Hematopoietic multipotent progenitor cell treated with erythropoietin and hydrocortisone succinate and interleukin-3 and kit ligand, for 6 days (in vitro differentiated cells): Measurements from ENCODE around the gene C10orf67.
A peak's percentile ranks its signal among the peaks of the same experiment; 100 is the strongest.
"Not testable (repeated sequence)": the region's sequence is repeated elsewhere in the genome, so short reads cannot be mapped to it uniquely, and the experiment has no call there.

Experiments used
- DNase-seq: peaks from one replicate; pipeline ENCODE4 v3.0.0-alpha.2; 2015

C10orf67 gene

GRCh38 chr10:23322082-23322481 lies 22.5 kb downstream of the C10orf67 start:
- DNase-seq = no peak

DNA sequence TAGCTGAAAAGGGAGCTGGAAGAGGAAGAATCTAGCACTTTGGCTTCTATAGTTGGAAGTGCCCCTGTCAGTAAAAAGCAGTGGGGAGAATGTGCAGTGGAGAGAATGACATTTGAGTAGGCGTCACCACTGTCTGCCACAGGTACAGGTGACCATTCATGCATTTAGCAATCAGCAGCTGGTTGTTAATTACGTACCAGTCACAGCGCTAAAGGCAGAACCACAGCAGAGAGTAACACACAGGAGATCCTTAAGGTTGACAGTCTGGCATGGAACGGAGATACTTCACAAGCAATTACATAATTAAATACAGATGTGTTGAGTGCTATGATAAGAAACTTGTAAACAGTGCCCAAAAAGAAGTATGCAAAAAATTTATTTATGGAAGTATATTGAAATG lies 24.8 kb downstream of the C10orf67 start:
- DNase-seq = no peak

DNA sequence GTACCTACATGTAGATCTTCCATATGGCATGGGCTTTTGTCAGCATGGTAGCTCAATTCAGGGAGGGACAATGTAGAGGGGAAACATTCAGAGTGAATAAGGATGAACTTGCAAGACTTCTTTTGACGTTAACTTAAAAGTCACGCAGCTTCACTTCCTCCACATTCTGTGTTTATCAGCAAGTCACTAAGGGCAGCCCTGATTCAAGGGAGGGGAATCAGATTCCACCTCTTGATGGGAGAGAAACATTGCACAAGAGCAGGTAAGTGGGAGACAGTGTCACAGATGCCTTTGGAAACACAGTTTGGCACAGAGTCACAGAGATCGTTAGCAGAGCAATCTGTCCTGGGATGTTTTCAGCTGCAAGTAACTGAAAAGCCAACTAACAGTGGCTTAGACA lies 26.2 kb downstream of the C10orf67 start:
- no peak for DNase-seq

- no peak for DNase-seq
Observed at GRCh38 chr10:23317416-23317815, 27.2 kb downstream of the C10orf67 start.

DNA sequence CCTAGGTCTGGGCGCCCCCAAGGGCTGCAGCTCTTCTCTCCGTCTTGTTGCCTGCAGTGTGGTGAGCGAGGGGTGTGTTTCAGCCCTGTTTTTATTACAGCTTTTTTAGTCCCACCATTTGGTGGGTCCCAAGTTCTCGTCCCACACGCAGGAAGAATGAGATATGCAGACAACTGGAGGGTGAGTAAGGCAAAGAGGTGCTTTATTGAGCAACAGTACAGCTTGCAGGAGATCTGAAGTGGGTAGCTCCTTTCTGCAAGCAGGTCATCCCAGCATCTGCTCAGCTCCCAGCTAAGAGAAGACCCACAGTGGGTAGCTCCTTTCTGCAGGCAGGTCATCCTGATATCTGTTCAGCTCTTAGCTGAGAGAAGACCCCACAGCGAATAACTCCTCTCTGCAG lies 28.2 kb downstream of the C10orf67 start:
- DNase-seq = no peak

DNA sequence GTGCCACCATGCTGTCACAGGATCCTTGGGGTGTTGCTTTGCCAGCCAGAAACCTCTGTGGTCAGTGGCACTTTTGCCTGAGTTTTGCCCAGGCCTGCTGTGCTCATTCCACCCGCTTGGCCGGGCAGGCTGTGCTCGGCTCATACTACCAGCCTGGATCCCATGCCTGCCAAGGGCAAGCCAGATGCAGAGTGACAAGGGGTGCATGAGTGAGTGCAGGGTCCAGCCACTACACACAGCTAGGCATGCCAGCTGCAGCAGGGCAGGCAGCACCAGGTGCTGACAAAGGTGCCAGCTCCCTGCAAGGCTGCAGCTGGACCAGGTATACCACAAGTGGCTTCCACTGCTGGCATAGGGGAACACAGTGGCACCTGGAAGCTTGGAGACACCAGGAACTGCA lies 28.6 kb downstream of the C10orf67 start:
- DNase-seq = no peak

DNA sequence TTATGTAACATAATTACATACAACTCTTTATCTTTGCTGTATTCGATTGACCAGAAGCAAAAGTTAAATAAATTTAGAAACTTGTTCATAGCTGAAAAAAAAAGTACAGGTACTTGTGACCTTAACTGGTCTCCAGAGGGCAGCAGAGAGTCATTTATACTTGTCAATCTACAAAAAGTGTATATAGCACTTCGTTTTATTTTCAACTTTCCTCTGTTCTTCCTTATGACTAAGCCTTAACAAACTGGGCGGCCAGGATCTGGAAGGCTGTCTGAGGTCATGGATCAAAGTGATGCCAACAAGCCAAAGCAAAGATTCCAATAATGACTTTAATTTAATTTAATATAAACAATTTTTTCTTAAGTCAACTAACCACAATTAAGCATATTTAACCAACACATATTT lies 29.8 kb downstream of the C10orf67 start:
- DNase-seq = peak; percentile 89

DNA sequence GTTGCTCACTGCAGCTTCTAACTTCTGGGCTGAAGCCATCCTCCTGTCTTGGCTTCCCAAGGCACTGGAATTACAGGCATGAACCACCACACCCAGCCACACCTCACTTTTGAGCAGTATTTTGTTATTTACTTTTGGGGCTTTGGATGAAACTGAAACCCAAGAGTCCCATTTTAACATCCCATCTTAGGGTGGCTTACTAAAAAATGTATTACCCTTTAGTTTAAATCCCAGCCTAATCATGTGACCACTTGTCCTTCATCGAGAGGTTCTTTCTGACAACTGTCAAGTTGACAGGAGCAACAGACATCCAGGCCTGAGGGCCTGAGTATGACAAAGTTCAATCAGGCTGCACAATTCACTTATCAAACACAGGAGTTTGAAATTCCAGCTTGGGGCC lies 33.6 kb downstream of the C10orf67 start:
- DNase-seq = no peak

GRCh38 chr10:23310404-23310803 lies 34.2 kb downstream of the C10orf67 start:
- DNase-seq = no peak

DNA sequence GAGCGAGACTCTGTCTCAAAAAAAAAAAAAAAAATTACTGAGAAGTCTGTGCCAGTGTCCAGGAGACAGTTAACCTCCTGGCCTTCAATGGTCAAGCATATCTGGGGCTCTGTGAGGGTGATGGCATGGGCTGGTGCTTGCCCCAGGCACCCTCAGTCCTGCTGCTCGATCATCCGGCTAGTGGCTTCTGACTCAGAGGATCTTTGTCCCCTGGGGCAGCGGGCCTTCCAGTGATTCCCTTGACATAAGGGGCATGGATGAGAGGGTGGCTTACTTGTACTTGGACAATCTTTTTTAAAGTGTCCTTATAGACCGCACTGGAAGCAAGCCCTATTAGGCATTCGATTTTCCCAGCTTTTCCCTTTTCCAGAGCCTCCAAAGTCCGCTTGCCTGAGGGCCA lies 44.6 kb downstream of the C10orf67 start:
- not testable (repeated sequence) for DNase-seq

DNA sequence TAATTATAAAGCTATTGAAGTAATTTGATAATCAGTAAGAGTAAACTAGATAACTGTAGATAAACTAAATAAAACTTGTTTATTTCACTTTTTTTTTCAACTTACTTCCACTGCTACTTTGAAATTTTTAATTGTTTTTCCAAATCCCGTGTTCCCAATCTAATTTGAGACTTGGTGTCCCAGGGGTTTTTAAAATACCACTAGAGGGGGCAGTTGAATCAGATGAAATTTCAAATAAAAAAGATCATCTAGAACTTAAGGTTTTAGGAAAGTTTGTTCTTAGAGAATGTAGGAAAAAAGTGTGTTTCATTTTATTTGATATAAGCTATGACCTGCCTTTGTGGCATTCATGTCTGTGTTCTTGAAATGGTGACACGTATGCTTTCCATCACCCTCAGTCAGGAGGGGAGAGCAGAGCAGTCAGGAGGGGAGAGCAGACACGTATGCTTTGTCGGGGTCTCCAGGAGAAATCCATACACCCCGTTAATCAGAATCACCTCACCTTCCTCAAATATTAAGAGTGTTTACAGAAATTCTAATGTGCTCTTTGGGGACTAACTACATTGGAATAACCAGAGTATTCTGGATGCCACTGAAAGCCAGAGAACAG lies 49.9 kb downstream of the C10orf67 start:
- peak; percentile 35 for DNase-seq

GRCh38 chr10:23293973-23294590 lies 50.5 kb downstream of the C10orf67 start:
- DNase-seq = no peak

DNA sequence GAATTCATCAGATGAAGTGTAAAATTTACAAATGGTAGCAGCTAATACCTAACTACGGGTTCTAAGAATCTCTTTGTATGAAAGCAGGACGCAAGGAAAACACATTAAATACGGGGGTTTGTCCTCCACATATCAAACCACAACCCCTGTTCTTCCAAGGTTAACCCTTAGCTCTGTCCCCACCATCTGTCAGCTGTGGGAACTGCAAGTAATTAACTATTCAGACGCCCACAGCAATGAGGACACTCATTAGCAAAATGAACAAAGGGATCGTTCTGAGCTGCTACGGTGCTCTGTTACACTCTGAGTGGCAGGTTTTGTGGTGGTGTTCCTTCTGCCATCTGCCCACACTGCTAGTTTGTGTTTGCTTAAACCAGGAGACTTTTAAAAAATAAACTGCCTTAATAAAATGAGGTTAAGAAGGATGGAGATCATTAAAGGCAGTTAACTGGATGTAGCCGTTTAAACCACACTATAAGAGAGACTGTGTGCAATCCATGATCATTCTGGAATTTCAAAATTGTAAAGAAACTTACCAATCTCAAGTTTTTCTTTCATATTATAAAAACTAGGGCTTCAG lies 51.4 kb downstream of the C10orf67 start:
- peak; percentile 70 for DNase-seq

DNA sequence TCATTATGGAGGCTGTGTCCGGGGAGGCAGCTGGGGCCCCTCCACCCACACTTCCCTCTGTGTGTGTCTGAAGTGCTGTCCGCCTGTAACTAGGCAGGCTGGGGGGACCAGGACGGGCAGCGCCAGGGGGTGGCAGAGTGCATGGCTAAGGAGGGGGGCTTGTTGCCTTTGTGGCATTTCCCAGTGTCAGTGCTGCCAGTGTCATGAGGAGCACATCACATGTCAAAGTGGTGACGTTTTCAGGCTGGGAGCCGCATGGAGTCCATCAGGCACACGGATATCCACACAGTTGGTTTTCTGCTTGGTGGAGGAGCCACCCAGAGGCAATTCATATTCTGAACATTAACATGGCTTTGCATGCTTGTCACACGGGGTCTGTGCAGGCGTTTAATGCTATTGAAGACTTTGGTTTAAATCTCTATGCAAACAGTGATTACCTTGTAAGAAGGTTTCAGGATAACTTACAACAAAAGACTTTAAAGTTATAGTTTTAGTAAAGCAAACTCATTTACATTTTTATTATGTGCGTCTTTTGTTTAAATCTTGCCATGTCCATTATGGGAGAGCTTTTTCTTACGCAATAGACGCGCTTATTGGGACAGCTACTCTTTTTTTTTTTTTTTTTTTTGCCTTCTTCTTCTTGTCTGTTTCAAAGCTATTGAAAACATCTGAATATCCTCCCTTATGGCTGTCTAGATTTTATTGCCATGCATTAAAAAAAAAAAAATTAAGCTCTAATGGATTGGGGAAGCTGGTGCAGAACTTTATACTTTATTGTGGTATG lies 52.9 kb downstream of the C10orf67 start:
- no peak for DNase-seq

- DNase-seq = no peak
Observed at GRCh38 chr10:23284674-23285335, 59.8 kb downstream of the C10orf67 start.

GRCh38 chr10:23284155-23284554 lies 60.4 kb downstream of the C10orf67 start:
- no peak for DNase-seq

DNA sequence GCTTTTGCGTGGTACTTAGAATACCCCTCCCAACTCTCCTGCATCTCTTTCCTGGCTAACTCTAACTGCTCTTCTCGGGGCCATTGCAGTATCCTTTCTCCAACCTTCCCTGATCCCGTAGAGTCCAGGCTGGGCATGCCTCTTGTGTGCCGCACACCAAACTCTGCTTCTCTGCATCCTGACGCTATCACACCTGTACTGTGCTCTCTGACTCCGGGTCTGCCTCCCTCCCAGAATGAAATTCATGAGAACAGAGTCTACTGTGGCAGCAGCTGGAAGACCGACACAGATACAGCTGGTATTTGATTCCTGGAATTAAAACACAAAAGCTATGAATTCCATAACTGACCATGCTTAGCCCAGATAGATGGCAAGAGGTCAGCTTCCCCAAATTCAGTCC lies 60.9 kb downstream of the C10orf67 start:
- DNase-seq = no peak

DNA sequence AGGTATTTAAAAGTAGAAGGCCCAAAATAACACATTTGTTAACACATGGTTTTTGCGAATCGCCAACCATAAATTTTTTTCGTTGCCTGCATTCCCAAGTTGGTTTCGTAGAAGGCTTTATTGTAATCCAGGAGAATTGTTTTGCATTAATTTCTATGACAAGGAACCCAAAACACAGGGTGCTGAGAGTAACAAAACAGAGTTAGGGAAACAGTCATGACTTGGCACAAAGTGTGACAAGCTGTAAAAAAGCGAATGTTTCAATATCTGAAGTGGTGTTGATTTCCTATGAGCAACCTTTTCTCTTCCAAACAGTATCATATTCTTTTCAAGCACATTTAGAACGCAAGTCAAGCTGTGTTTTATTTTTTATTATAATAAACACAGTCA lies 63.6 kb downstream of the C10orf67 start:
- DNase-seq = no peak

GRCh38 chr10:23280419-23281043 lies 64.1 kb downstream of the C10orf67 start:
- DNase-seq = no peak

- DNase-seq = no peak
Observed at GRCh38 chr10:23275355-23275754, 69.2 kb downstream of the C10orf67 start.

- not testable (repeated sequence) for DNase-seq
Observed at GRCh38 chr10:23274179-23274578, 70.4 kb downstream of the C10orf67 start.

DNA sequence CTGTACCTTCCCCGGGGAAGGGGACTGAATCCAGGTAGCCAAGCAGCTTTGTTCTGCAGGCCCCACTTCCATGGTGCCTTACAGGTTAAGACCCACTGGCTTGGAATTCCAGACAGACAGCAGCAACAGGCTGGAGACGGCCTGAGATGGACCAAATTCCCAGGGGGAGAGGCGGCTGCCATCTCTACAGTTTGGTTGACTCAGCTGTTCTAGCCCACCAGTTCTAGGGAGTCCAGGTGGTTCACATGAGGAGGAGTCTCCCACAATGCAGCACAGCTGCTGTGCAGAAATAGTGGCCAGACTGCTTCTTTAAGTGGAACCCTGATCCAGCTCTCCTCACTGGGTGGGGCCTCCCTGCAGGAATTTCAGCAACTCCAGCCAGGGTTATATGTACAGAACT lies 74.1 kb downstream of the C10orf67 start:
- no peak for DNase-seq
